Endodermal cell (in vitro differentiated cells): ENCODE data around the gene ARHGAP5. TPM values are rescaled to one million over a fixed set of nuclear protein-coding genes. Genes with fewer than 3 reads are reported as not detected.

Source experiments
- DNase-seq: peaks from one replicate; pipeline ENCODE4 v3.0.0-alpha.2; 2017
- H3K27ac ChIP-seq: 2 replicates; pipeline ENCODE4 v1.5.1; 2013; ENCODE audit warnings: mild to moderate bottlenecking, low read depth, low read length, moderate library complexity
- H3K27me3 ChIP-seq: 2 replicates; pipeline ENCODE4 v1.6.1; 2013; ENCODE audit warnings: mild to moderate bottlenecking, low read length, moderate library complexity; ENCODE audit not compliant: insufficient read depth, control insufficient read depth, poor library complexity, severe bottlenecking
- H3K36me3 ChIP-seq: 2 replicates; pipeline ENCODE4 v1.7.0; 2013; ENCODE audit warnings: mild to moderate bottlenecking, low read length, moderate library complexity; ENCODE audit not compliant: control insufficient read depth, insufficient read depth
- H3K4me1 ChIP-seq: one replicate; pipeline ENCODE4 v1.7.0; 2013; ENCODE audit warnings: low read length; ENCODE audit not compliant: control insufficient read depth, insufficient read depth
- H3K4me3 ChIP-seq: 2 replicates; pipeline ENCODE4 v1.5.1; 2013; ENCODE audit warnings: mild to moderate bottlenecking, low read length, moderate library complexity
- H3K9ac ChIP-seq: 2 replicates; pipeline ENCODE4 v1.6.1; 2013; ENCODE audit warnings: mild to moderate bottlenecking, low read length, moderate library complexity; ENCODE audit not compliant: poor library complexity, severe bottlenecking; ENCODE audit errors: extremely low read depth
- H3K9me3 ChIP-seq: 2 replicates; pipeline ENCODE4 v1.6.1; 2013; ENCODE audit warnings: mild to moderate bottlenecking, low read length, moderate library complexity; ENCODE audit not compliant: control insufficient read depth
- H3K27ac Mint-ChIP-seq: 2 replicates; pipeline ENCODE4 v1.8.0; 2020; ENCODE audit warnings: mixed read lengths
- H3K27me3 Mint-ChIP-seq: 2 replicates; pipeline ENCODE4 v1.8.0; 2021; ENCODE audit warnings: mild to moderate bottlenecking, mixed read lengths; ENCODE audit not compliant: insufficient read depth
- H3K36me3 Mint-ChIP-seq: 2 replicates; pipeline ENCODE4 v1.8.0; 2020; ENCODE audit warnings: low read depth, mixed read lengths
- H3K4me1 Mint-ChIP-seq: 2 replicates; pipeline ENCODE4 v1.8.0; 2020; ENCODE audit warnings: mixed read lengths
- H3K4me3 Mint-ChIP-seq: 2 replicates; pipeline ENCODE4 v1.8.0; 2020; ENCODE audit warnings: mild to moderate bottlenecking, moderate library complexity, mixed read lengths
- H3K9me3 Mint-ChIP-seq: 2 replicates; pipeline ENCODE4 v1.8.0; 2020; ENCODE audit warnings: mild to moderate bottlenecking, mixed read lengths
- WGBS, 2 experiments: methylation state at CpG; one replicate each; pipeline versions ENCODE4 v1.1.5 to v1.1.7; 2013; ENCODE audit warnings: missing lambda C conversion rate in 2 of 2, mixed read lengths in 1 of 2; ENCODE audit not compliant: insufficient coverage in 1 of 2, insufficient read length in 1 of 2; 5-methylcytosine and 5-hydroxymethylcytosine counted together
- total RNA-seq, 2 donors: library from RNA; stranded (reverse); fragmentation: NEBNext Ultra II Directional in 1 of 2; extraction: Animal tissue kit (Norgen Biotek cat#: 25700) in 1 of 2; gene quantifications; 2 replicates in 1 of 2; 3 replicates in 1 of 2; pipeline ENCODE4 v1.2.1, GENCODE V29; 2021
- TF ChIP-seq, protein P1 (sequence below): fragments of 200-600 bp; sonication (generic); conservative IDR thresholded peaks from 2 replicates; pipeline ENCODE4 v1.5.0; 2021; ENCODE audit warnings: antibody characterized with exemption, mild to moderate bottlenecking

Gene ARHGAP5
- total RNA-seq, 2 donors from 2014 or later, result 122 to 133 TPM

- Mint-ChIP-seq H3K27ac (no peak overlapping the region), H3K4me1 (peaks cover 6% of the 10 kb centered on the region), H3K36me3 (peaks cover 86% of the 10 kb centered on the region), H3K4me3 (no peak overlapping the region), H3K27me3 (no peaks in the 10 kb centered on the region), H3K9me3 (peaks cover 64% of the 10 kb centered on the region)
- Histone ChIP-seq H3K9me3 (peaks cover 73% of the 10 kb centered on the region), H3K27ac (no peak overlapping the region), H3K9ac (no peak overlapping the region), H3K27me3 (no peaks in the 10 kb centered on the region), H3K36me3 (peaks cover 77% of the 10 kb centered on the region), H3K4me3 (peak overlapping the region; percentile 29), H3K4me1 (no peaks in the 10 kb centered on the region)
- TF ChIP-seq, protein P1, sequence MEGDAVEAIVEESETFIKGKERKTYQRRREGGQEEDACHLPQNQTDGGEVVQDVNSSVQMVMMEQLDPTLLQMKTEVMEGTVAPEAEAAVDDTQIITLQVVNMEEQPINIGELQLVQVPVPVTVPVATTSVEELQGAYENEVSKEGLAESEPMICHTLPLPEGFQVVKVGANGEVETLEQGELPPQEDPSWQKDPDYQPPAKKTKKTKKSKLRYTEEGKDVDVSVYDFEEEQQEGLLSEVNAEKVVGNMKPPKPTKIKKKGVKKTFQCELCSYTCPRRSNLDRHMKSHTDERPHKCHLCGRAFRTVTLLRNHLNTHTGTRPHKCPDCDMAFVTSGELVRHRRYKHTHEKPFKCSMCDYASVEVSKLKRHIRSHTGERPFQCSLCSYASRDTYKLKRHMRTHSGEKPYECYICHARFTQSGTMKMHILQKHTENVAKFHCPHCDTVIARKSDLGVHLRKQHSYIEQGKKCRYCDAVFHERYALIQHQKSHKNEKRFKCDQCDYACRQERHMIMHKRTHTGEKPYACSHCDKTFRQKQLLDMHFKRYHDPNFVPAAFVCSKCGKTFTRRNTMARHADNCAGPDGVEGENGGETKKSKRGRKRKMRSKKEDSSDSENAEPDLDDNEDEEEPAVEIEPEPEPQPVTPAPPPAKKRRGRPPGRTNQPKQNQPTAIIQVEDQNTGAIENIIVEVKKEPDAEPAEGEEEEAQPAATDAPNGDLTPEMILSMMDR, result no peak
- WGBS, 2 experiments, result 85 to 86% methylated on average over 1 to 3 of the region's 3 CpGs
- no peak for DNase-seq
Observed at GRCh38 chr14:32134448-32135097, 57.5 kb downstream of the ARHGAP5 start.

- Histone ChIP-seq H3K27me3 (no peaks in the 10 kb centered on the region), H3K4me3 (peak overlapping the region; percentile 36), H3K27ac (no peak overlapping the region), H3K9ac (no peak overlapping the region), H3K4me1 (no peaks in the 10 kb centered on the region), H3K36me3 (peaks cover 71% of the 10 kb centered on the region), H3K9me3 (peaks cover 61% of the 10 kb centered on the region)
- Mint-ChIP-seq H3K36me3 (peaks cover 80% of the 10 kb centered on the region), H3K27me3 (no peaks in the 10 kb centered on the region), H3K4me3 (no peak overlapping the region), H3K27ac (no peak overlapping the region), H3K9me3 (peaks cover 53% of the 10 kb centered on the region), H3K4me1 (peaks cover 6% of the 10 kb centered on the region)
- WGBS, 2 experiments, result 89% methylated on average over 2 of the region's 2 CpGs; no CpG with 5 or more reads in 1 of the 2 experiments
- TF ChIP-seq, protein P1, result no peak
- DNase-seq, result no peak
Observed at GRCh38 chr14:32136027-32136825, 59.1 kb downstream of the ARHGAP5 start.

GRCh38 chr14:32137313-32137712 lies 60.2 kb downstream of the ARHGAP5 start:
- no peak for DNase-seq
- Histone ChIP-seq H3K27me3 (no peaks in the 10 kb centered on the region), H3K4me3 (peak overlapping the region; percentile 64), H3K4me1 (no peaks in the 10 kb centered on the region), H3K9me3 (peaks cover 56% of the 10 kb centered on the region), H3K27ac (no peak overlapping the region), H3K9ac (no peak overlapping the region), H3K36me3 (peaks cover 73% of the 10 kb centered on the region)
- H3K27ac Mint-ChIP-seq, result no peak overlapping the region
- WGBS, 2 experiments, result 84 to 92% methylated on average over 4 of the region's 4 CpGs
- peaks cover 69% of the 10 kb centered on the region for H3K36me3 Mint-ChIP-seq
- H3K4me1 Mint-ChIP-seq, result peaks cover 7% of the 10 kb centered on the region
- H3K4me3 Mint-ChIP-seq, result no peak overlapping the region
- H3K27me3 Mint-ChIP-seq, result no peaks in the 10 kb centered on the region
- TF ChIP-seq, protein P1, result no peak
- peaks cover 42% of the 10 kb centered on the region for H3K9me3 Mint-ChIP-seq
